GM18861 (cell line): ENCODE data around the gene TRIM44.

Experiments
- ATAC-seq: cut with Tn5 transposase; IDR thresholded peaks from one replicate; pipeline ENCODE4 v1.9.1; 2021; ENCODE audit not compliant: unreplicated experiment

The TRIM44 gene

GRCh38 chr11:35785287-35786167, 123.0 kb downstream of the TRIM44 start:
- ATAC-seq, result peak; percentile 56

- no peak for ATAC-seq
These were observed 123.6 kb downstream of the TRIM44 start for GRCh38 chr11:35786188-35786587.

GRCh38 chr11:35787013-35787504, 124.5 kb downstream of the TRIM44 start:
- no peak for ATAC-seq

- no peak for ATAC-seq
These were observed 125.1 kb downstream of the TRIM44 start for GRCh38 chr11:35787626-35788025.

- no peak for ATAC-seq
These were observed 128.7 kb downstream of the TRIM44 start for GRCh38 chr11:35791088-35791958.

GRCh38 chr11:35792148-35792845, 129.7 kb downstream of the TRIM44 start:
- no peak for ATAC-seq

- peak; percentile 36 for ATAC-seq
These were observed 130.2 kb downstream of the TRIM44 start for GRCh38 chr11:35792846-35793192.

- ATAC-seq, result no peak
These were observed 131.8 kb downstream of the TRIM44 start for GRCh38 chr11:35794333-35794732.

- no peak for ATAC-seq
These were observed 132.3 kb downstream of the TRIM44 start for GRCh38 chr11:35794850-35795249.

GRCh38 chr11:35796562-35796961, 134.0 kb downstream of the TRIM44 start:
- no peak for ATAC-seq

GRCh38 chr11:35798423-35798822, 135.8 kb downstream of the TRIM44 start:
- ATAC-seq, result no peak

- no peak for ATAC-seq
These were observed 136.4 kb downstream of the TRIM44 start for GRCh38 chr11:35798983-35799382.

GRCh38 chr11:35799655-35800054, 137.1 kb downstream of the TRIM44 start:
- ATAC-seq, result no peak

- peak; percentile 83 for ATAC-seq
These were observed 138.7 kb downstream of the TRIM44 start for GRCh38 chr11:35800970-35801953.

- ATAC-seq, result no peak
These were observed 139.6 kb downstream of the TRIM44 start for GRCh38 chr11:35802221-35802620.

GRCh38 chr11:35802672-35803071, 140.1 kb downstream of the TRIM44 start:
- no peak for ATAC-seq

- ATAC-seq, result no peak
These were observed 140.5 kb downstream of the TRIM44 start for GRCh38 chr11:35803115-35803514.

- no peak for ATAC-seq
These were observed 142.0 kb downstream of the TRIM44 start for GRCh38 chr11:35804451-35805040.

- ATAC-seq, result no peak
These were observed 147.0 kb downstream of the TRIM44 start for GRCh38 chr11:35809561-35809960.
